ENCODE measurements around the gene LRRFIP2.
"Not testable (repeated sequence)": the region's sequence is repeated elsewhere in the genome, so short reads cannot be mapped to it uniquely, and the experiment has no call there.

The LRRFIP2 gene

GRCh38 chr3:37072892-37073291 is 101.5 kb downstream of the LRRFIP2 start:
- Histone ChIP-seq H3K9me3 (ENCODE audit: control insufficient read depth, insufficient read depth, low read length) (no peaks in the 10 kb centered on the region), H3K9ac (ENCODE audit: low read depth, low read length) (no peak overlapping the region), H3K4me1 (ENCODE audit: insufficient read depth, low read length) (no peaks in the 10 kb centered on the region), H3K36me3 (ENCODE audit: insufficient read depth, low read length) (peaks cover 4% of the 10 kb centered on the region; the same call in 1 of the 2 replicates)

GRCh38 chr3:37071921-37072320 is 102.5 kb downstream of the LRRFIP2 start:
- no peaks in the 10 kb centered on the region for H3K9me3 ChIP-seq (ENCODE audit: control insufficient read depth, insufficient read depth, low read length)
- H3K9ac ChIP-seq (ENCODE audit: low read depth, low read length), result no peak overlapping the region
- H3K36me3 ChIP-seq (ENCODE audit: insufficient read depth, low read length), result peaks cover 4% of the 10 kb centered on the region; the same call in 1 of the 2 replicates
- H3K4me1 ChIP-seq (ENCODE audit: insufficient read depth, low read length), result no peaks in the 10 kb centered on the region

GRCh38 chr3:37068031-37068430 is 106.4 kb downstream of the LRRFIP2 start:
- no peaks in the 10 kb centered on the region for H3K9me3 ChIP-seq (ENCODE audit: control insufficient read depth, insufficient read depth, low read length)
- no peaks in the 10 kb centered on the region for H3K4me1 ChIP-seq (ENCODE audit: insufficient read depth, low read length)
- peaks cover 4% of the 10 kb centered on the region; the same call in 1 of the 2 replicates for H3K36me3 ChIP-seq (ENCODE audit: insufficient read depth, low read length)
- H3K9ac ChIP-seq (ENCODE audit: low read depth, low read length), result no peak overlapping the region

- peaks cover 4% of the 10 kb centered on the region; the same call in 1 of the 2 replicates for H3K36me3 ChIP-seq (ENCODE audit: insufficient read depth, low read length)
- no peak overlapping the region for H3K9ac ChIP-seq (ENCODE audit: low read depth, low read length)
- no peaks in the 10 kb centered on the region for H3K4me1 ChIP-seq (ENCODE audit: insufficient read depth, low read length)
- H3K9me3 ChIP-seq (ENCODE audit: control insufficient read depth, insufficient read depth, low read length), result no peaks in the 10 kb centered on the region
These were observed 106.8 kb downstream of the LRRFIP2 start for GRCh38 chr3:37067577-37067976.

- H3K36me3 ChIP-seq (ENCODE audit: insufficient read depth, low read length), result no peaks in the 10 kb centered on the region; the same call in none of the 2 replicates
- H3K9me3 ChIP-seq (ENCODE audit: control insufficient read depth, insufficient read depth, low read length), result no peaks in the 10 kb centered on the region
- H3K4me1 ChIP-seq (ENCODE audit: insufficient read depth, low read length), result no peaks in the 10 kb centered on the region
- H3K9ac ChIP-seq (ENCODE audit: low read depth, low read length), result no peak overlapping the region
These were observed 109.6 kb downstream of the LRRFIP2 start for GRCh38 chr3:37064747-37065146.

- no peaks in the 10 kb centered on the region for H3K4me1 ChIP-seq (ENCODE audit: insufficient read depth, low read length)
- H3K9ac ChIP-seq (ENCODE audit: low read depth, low read length), result no peak overlapping the region
- no peaks in the 10 kb centered on the region for H3K9me3 ChIP-seq (ENCODE audit: control insufficient read depth, insufficient read depth, low read length)
- peaks cover 14% of the 10 kb centered on the region for H3K36me3 ChIP-seq (ENCODE audit: insufficient read depth, low read length)
These were observed 116.3 kb downstream of the LRRFIP2 start for GRCh38 chr3:37058117-37058516.

- Histone ChIP-seq H3K36me3 (ENCODE audit: insufficient read depth, low read length) (peaks cover 14% of the 10 kb centered on the region), H3K9ac (ENCODE audit: low read depth, low read length) (no peak overlapping the region), H3K9me3 (ENCODE audit: control insufficient read depth, insufficient read depth, low read length) (no peaks in the 10 kb centered on the region), H3K4me1 (ENCODE audit: insufficient read depth, low read length) (no peaks in the 10 kb centered on the region)
These were observed 117.6 kb downstream of the LRRFIP2 start for GRCh38 chr3:37056826-37057225.

- peaks cover 20% of the 10 kb centered on the region for H3K36me3 ChIP-seq (ENCODE audit: insufficient read depth, low read length)
- H3K9ac ChIP-seq (ENCODE audit: low read depth, low read length), result not testable (repeated sequence)
These were observed 119.3 kb downstream of the LRRFIP2 start for GRCh38 chr3:37055077-37055476.

GRCh38 chr3:37054370-37054769 is 120.0 kb downstream of the LRRFIP2 start:
- Histone ChIP-seq H3K36me3 (ENCODE audit: insufficient read depth, low read length) (peaks cover 21% of the 10 kb centered on the region), H3K9me3 (ENCODE audit: control insufficient read depth, insufficient read depth, low read length) (no peaks in the 10 kb centered on the region), H3K4me1 (ENCODE audit: insufficient read depth, low read length) (no peaks in the 10 kb centered on the region), H3K9ac (ENCODE audit: low read depth, low read length) (no peak overlapping the region)

More at GRCh38 chr3:37055077-37055476, 119.3 kb downstream of the LRRFIP2 start:
- not testable (repeated sequence) for H3K9me3 ChIP-seq (ENCODE audit: control insufficient read depth, insufficient read depth, low read length); H3K4me1 ChIP-seq (ENCODE audit: insufficient read depth, low read length)

- Histone ChIP-seq H3K9ac (ENCODE audit: low read depth, low read length) (no peak overlapping the region), H3K36me3 (ENCODE audit: insufficient read depth, low read length) (peaks cover 25% of the 10 kb centered on the region), H3K9me3 (ENCODE audit: control insufficient read depth, insufficient read depth, low read length) (no peaks in the 10 kb centered on the region), H3K4me1 (ENCODE audit: insufficient read depth, low read length) (no peaks in the 10 kb centered on the region)
These were observed 120.6 kb downstream of the LRRFIP2 start for GRCh38 chr3:37053753-37054152.

GRCh38 chr3:37053337-37053736 is 121.0 kb downstream of the LRRFIP2 start:
- Histone ChIP-seq H3K9me3 (ENCODE audit: control insufficient read depth, insufficient read depth, low read length) (no peaks in the 10 kb centered on the region), H3K4me1 (ENCODE audit: insufficient read depth, low read length) (no peaks in the 10 kb centered on the region), H3K36me3 (ENCODE audit: insufficient read depth, low read length) (peaks cover 28% of the 10 kb centered on the region), H3K9ac (ENCODE audit: low read depth, low read length) (no peak overlapping the region)

GRCh38 chr3:37052860-37053259 is 121.5 kb downstream of the LRRFIP2 start:
- Histone ChIP-seq H3K9me3 (ENCODE audit: control insufficient read depth, insufficient read depth, low read length) (no peaks in the 10 kb centered on the region), H3K36me3 (ENCODE audit: insufficient read depth, low read length) (peaks cover 25% of the 10 kb centered on the region), H3K9ac (ENCODE audit: low read depth, low read length) (no peak overlapping the region), H3K4me1 (ENCODE audit: insufficient read depth, low read length) (no peaks in the 10 kb centered on the region)

GRCh38 chr3:37050282-37050681 is 124.1 kb downstream of the LRRFIP2 start:
- Histone ChIP-seq H3K9me3 (ENCODE audit: control insufficient read depth, insufficient read depth, low read length) (no peaks in the 10 kb centered on the region), H3K4me1 (ENCODE audit: insufficient read depth, low read length) (no peaks in the 10 kb centered on the region), H3K36me3 (ENCODE audit: insufficient read depth, low read length) (peaks cover 25% of the 10 kb centered on the region), H3K9ac (ENCODE audit: low read depth, low read length) (no peak overlapping the region)

GRCh38 chr3:37042712-37043111 is 131.7 kb downstream of the LRRFIP2 start:
- H3K9ac ChIP-seq (ENCODE audit: low read depth, low read length); H3K4me1 ChIP-seq (ENCODE audit: insufficient read depth, low read length); H3K36me3 ChIP-seq (ENCODE audit: insufficient read depth, low read length); H3K9me3 ChIP-seq (ENCODE audit: control insufficient read depth, insufficient read depth, low read length): not testable (repeated sequence)

- Histone ChIP-seq H3K36me3 (ENCODE audit: insufficient read depth, low read length) (peaks cover 8% of the 10 kb centered on the region), H3K4me1 (ENCODE audit: insufficient read depth, low read length) (no peaks in the 10 kb centered on the region), H3K9ac (ENCODE audit: low read depth, low read length) (no peak overlapping the region), H3K9me3 (ENCODE audit: control insufficient read depth, insufficient read depth, low read length) (no peaks in the 10 kb centered on the region)
These were observed 132.7 kb downstream of the LRRFIP2 start for GRCh38 chr3:37041546-37042195.
